Testis (tissue), 2 donors: ENCODE data around the gene MYORG.

Experiments
- POLR2A ChIP-seq: fragments of 450-650 bp; IDR thresholded peaks from one replicate; pipeline ENCODE4 v1.6.1; 2017; ENCODE audit warnings: antibody characterized with exemption, mild to moderate bottlenecking, moderate library complexity
- TF ChIP-seq, protein P1 (sequence below), 3 experiments: fragments of 450-650 bp in 2 of 3; fragments of 200-600 bp in 1 of 3; sonication (generic) in 1 of 3; IDR thresholded peaks; one replicate each; pipeline ENCODE4 v1.5.1; 2016 to 2019; ENCODE audit warnings: antibody characterized with exemption in 3 of 3, mild to moderate bottlenecking in 2 of 3, moderate library complexity in 1 of 3

DNA sequence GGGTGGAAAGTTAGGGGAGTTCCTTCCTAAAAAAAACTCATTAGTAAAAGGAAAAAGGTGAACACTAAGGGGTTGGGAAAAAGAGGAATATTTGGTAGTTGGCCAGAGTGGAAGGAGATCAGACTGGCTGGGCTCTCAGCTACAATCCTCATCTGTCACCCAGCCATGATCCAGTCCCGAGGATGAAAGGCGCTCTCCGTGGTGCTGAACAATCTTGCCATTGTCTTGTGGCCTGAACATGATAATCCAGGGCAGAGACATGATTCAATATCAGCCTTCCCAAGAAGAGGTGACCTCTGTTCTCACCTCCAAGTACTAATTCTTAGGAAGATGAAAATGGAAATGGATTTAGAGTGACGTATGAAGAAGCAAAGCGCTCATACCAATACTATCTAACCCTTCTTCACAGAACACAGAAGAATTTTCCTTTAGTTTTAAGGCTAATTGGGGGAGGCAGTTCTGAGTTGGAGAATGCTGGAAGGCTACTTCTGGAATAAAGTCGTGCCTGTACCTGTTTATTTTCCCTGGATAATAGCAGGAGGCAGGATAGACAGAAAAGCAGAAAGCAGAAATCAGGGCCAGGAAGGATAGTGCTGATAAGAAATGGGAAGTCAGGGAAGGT lies 36.6 kb upstream of the MYORG start:
- TF ChIP-seq, protein P1, sequence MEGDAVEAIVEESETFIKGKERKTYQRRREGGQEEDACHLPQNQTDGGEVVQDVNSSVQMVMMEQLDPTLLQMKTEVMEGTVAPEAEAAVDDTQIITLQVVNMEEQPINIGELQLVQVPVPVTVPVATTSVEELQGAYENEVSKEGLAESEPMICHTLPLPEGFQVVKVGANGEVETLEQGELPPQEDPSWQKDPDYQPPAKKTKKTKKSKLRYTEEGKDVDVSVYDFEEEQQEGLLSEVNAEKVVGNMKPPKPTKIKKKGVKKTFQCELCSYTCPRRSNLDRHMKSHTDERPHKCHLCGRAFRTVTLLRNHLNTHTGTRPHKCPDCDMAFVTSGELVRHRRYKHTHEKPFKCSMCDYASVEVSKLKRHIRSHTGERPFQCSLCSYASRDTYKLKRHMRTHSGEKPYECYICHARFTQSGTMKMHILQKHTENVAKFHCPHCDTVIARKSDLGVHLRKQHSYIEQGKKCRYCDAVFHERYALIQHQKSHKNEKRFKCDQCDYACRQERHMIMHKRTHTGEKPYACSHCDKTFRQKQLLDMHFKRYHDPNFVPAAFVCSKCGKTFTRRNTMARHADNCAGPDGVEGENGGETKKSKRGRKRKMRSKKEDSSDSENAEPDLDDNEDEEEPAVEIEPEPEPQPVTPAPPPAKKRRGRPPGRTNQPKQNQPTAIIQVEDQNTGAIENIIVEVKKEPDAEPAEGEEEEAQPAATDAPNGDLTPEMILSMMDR (IDR thresholded peaks at IDR 0.05), result no peak
- TF ChIP-seq POLR2A, result no peak
